GM11168 (cell line): ENCODE data around the gene BEND6.

Experiments
- in situ Hi-C: fragments of 300-500 bp; cut with MboI; formaldehyde crosslinking; loops from one replicate; pipeline ENCODE4 v1.12.0; 2022; ENCODE audit warnings: low sequenced_read_pairs; ENCODE audit not compliant: unreplicated experiment

Gene BEND6

DNA sequence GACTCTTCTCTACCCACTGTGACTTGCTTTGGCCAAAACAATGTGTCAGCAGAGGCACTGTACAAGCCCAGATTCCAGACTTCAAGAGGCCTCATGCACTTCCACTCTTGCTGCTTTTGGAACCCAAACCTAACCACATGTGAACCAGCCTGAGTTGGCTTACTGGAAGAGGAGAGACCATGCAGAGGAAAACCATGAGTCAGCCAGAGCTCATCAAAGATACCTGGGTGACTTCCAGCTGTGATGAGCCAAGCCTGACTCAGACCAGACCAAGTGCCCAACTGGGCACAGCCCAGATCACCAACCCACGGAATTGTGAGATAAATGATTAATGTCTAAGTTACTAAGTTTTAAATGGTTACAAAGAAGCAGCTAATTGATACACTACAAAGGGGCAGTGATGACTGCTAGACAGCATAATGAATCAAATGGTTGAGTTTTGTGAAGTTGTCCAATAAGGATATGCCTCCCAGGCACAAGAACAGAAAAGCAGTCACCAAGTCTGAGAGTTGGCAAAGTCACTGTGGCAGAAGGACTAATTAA is 16.2 kb upstream of the BEND6 start:
- in situ Hi-C loops: no loop called here

GRCh38 chr6:56940463-56940862 is 14.4 kb upstream of the BEND6 start:
- in situ Hi-C loops: no loop called here

DNA sequence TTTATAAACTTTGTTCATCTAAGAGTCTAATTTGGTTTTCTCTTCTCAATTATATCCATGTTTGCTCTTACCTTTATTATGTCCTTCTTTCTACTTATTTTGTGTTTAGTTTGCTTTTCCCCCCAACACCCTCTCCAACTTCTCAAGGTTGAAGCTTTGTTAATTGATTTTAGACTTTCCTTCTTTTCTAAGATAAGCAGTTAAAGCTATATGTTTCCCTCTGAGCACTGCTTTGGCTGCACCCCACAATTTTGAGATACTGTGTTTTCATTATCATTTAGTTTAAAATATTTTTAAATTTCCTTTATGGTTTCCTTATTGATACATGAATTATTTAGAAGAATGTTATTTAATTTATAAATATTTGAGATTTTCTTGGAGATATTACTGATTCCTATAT is 13.9 kb upstream of the BEND6 start:
- in situ Hi-C loops: no loop called here

GRCh38 chr6:56944661-56945060 is 10.2 kb upstream of the BEND6 start:
- in situ Hi-C loops: no loop called here

DNA sequence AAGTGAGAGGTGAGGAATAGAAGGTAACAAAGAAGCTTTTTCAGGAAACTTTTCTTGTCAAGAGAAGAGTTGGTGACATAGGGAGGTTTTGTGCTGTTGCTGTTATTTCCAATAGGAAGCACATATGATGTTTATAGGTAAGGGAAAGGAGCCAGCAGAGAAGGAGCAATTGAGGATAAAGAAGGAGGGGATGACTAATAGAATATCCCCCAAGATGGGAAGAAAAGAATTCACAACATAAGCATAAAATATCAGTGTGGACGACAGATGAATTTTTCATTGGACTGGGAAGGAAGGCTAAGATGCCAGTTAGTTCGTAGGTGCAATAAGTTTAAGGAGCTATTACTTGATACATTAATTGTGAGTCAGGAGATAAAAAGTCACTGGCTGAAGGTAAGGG is 8.5 kb upstream of the BEND6 start:
- in situ Hi-C loops: no loop called here

DNA sequence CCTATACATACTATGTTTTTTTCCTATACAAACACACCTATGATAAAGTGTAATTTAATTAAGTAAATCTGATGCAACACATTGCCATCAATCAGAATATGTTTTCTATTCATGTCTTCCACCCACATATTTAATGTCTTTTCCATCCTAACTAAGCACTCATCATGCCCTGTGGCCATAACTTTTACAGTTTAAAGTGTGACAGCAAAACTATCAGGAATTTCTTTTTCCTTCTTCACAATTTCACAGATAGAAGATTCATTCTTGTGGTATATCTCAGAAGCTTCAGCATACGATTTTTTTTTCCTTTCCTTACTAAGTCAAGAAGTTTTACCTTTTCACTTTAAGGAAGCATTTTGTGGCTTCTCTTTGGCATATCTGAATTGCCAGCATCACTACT is 7.0 kb upstream of the BEND6 start:
- in situ Hi-C loops: no loop called here

- in situ Hi-C loops: no loop called here
Observed at GRCh38 chr6:56949265-56949664, 5.6 kb upstream of the BEND6 start.

DNA sequence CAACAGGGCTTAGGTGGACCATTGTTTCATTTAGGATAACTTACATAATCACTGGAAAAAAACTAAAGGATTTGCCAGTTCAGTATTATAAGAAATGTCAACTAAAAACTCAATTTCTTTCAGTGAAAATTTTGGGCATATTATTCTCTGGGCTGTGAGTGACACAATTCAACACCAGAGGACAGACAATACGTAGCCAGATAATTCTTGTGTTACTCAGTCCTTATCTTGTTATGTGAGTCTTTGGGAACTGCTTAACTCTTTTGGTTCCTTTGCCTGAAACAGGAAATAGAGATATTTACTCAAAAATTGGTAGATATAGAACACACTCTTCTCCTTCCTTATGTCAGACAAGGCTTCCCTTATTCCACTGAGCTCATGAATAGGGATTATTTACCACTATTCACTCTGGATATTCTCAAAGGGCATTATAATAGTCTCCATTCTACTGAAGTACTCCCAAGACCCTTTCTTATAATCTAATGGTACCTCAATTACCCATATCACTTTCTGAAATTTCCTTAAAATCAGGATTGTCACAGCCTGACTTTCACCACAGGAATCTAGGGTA is 4.9 kb upstream of the BEND6 start:
- in situ Hi-C loops: no loop called here

- in situ Hi-C loops: no loop called here
Observed at GRCh38 chr6:56951049-56951831, 3.7 kb upstream of the BEND6 start.

DNA sequence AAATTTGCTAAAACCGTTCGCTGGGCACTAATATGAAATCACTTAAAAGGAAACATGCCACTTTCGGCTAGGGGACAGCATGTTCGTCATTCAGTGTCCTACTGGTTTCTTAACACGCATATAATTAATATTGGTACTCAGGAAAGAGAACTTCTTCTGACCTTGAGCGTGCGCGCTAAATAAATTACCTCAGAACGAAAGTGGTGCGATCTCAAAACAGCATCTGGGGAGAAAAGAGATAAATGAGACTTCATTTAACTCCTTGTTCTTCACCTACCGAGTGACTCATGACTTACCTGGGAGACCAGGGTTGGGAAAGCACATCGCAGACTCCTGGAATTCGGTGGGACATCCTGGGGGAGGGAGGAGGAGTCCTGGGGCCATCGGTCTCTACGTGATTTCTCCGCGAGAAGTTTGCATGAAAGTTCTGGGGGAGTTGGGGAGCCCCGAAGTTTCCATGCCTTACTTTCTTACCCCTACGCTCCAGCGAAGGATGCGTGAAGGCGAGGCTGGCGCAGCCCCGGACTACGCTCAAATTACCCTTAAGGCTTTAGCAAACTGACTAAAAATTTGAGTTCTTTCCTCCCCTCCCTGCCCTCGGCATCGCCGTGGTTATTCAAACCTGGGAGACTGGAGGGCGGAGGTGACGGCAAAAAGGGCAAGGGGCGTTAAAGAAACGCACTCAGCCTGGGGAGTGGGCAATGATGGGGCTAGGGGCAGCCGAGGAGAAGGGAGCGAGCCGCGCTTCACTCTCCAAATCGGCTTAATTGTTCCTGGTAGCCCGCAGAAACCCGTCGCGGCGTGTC is 1.1 kb upstream of the BEND6 start:
- in situ Hi-C loops: no loop called here

GRCh38 chr6:56955171-56956155 is 556 bp downstream of the BEND6 start:
- in situ Hi-C loops: no loop called here

DNA sequence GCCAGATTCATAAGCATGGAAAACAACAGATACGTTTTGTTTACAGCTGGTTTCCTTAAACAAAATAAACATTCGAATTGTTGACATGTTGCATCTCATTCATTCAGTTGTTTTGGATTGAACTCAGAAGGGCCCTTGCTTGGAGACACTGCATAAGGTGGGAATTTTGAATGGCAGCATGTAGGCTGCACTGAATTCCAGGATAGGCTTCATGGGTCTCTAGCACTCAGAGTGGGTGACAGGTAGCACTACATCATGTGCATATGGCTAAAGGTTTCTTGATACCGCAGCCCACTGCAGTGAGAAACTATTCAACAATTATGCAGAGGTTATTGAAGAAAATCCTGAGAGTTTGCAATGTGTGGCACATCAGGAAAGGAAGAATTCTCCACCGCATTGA is 1.6 kb downstream of the BEND6 start:
- in situ Hi-C loops: no loop called here

- in situ Hi-C loops: no loop called here
Observed at GRCh38 chr6:56957856-56958255, 2.9 kb downstream of the BEND6 start.

DNA sequence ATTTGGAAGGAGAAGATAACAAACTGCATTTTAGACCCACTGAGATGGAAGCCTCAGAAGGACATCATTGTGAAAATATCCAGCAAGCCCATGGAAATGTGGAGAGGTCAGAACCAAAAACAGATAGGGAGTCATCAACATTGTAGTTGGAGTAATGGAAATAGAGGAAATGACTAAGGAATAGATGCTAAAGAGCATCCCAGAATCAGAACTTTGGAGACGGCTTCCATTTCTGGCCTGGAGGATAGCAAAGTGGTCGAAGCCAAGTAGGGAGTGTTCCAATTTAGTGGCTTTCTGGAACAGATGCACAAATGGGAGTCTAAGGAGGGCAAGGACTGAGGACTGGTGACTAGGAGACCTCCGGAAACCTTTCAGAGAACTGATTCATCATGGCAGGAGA is 3.6 kb downstream of the BEND6 start:
- in situ Hi-C loops: no loop called here

GRCh38 chr6:56959094-56959493 is 4.2 kb downstream of the BEND6 start:
- in situ Hi-C loops: no loop called here

GRCh38 chr6:56959938-56960337 is 5.0 kb downstream of the BEND6 start:
- in situ Hi-C loops: loop anchor here (10.0 kb wide), 1 partner anchor 65 kb away; no protein-coding TSS in a partner anchor

DNA sequence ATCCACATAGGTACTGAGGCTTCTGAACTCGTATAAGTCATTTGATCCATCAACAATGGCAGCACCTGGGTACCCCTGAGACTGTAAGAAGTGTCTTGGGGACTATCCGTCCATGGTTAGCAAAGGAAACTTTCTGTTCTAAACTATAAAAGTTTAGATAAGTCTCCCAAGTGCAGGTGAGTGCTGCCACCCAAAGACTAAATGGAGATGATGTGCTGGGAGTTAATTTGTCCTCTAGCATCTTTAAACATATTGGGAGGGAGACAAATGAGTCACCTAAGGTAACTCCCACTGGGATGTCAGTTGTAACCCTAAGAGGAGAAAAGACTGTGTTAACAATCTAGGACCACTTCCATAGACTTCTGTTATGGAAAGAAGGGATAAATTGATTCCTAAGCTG is 6.2 kb downstream of the BEND6 start:
- in situ Hi-C loops: loop anchor here (10.0 kb wide), 1 partner anchor 64 kb away; no protein-coding TSS in a partner anchor

DNA sequence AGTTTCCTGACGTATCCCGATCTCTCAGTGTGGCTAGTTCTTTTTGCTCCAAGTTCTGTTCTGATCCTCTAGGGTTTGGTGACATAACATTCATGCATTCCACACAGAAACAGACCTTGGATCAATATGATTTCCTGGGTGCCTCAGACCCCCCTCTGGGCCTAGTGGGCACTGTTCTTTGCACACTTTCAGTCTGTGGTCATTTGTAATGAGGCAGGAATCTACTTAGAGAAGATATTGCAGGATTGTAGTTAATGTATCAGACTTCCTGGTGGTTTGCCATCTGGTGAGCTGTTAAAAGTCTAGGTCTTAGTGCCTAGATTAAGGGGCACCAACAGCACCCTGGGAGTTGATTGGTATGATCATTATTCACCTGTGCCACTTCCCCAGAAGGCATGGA is 7.5 kb downstream of the BEND6 start:
- in situ Hi-C loops: loop anchor here (10.0 kb wide), 1 partner anchor 62 kb away; no protein-coding TSS in a partner anchor

GRCh38 chr6:56963043-56963442 is 8.1 kb downstream of the BEND6 start:
- in situ Hi-C loops: loop anchor here (10.0 kb wide), 1 partner anchor 62 kb away; no protein-coding TSS in a partner anchor

DNA sequence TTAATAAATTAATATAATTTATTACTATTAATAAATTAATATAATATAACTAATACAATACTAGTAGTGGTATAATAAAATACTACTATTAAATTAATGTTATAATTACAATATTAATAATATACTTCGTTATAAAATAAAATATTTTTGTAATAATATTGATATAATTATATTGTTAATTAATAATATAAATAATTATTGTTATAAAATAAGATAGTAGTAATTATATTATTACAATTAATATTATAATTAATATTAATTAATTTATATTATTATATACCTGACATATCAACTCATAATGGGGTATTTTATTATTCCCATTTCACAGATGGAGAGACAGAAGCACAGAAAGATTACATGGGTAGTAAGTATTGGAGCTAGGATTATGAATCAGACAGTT is 8.9 kb downstream of the BEND6 start:
- in situ Hi-C loops: loop anchor here (10.0 kb wide), 1 partner anchor 61 kb away; no protein-coding TSS in a partner anchor
